ENCODE data around the gene STK32B. TPM values are rescaled to one million over a fixed set of nuclear protein-coding genes. Genes with fewer than 3 reads are reported as not detected.

STK32B gene
- total and polyA plus RNA-seq, 7 experiments from 2014 or later = 1.7 TPM; not detected in 6

- ATAC-seq (no peak), DNase-seq (no peak)
- Histone ChIP-seq H3K4me3 (ENCODE audit: low read length) (no peak overlapping the region), H3K27ac (ENCODE audit: low read depth, low read length) (no peak overlapping the region), H3K27me3 (ENCODE audit: control insufficient read depth in 2 of 2, insufficient read depth in 2 of 2, low read length in 2 of 2) (no peaks in the 10 kb centered on the region), H3K36me3 (ENCODE audit: control insufficient read depth in 2 of 3, insufficient read depth in 3 of 3, low read length in 3 of 3) (no peaks in the 10 kb centered on the region), H3K9me3 (ENCODE audit: control insufficient read depth in 2 of 3, low read length in 3 of 3) (no peaks in the 10 kb centered on the region), H3K4me1 (ENCODE audit: control insufficient read depth in 2 of 2, insufficient read depth in 2 of 2, low read length in 2 of 2) (no peaks in the 10 kb centered on the region)
- Mint-ChIP-seq H3K27ac (no peak overlapping the region), H3K4me1 (peaks cover 0 to 1% (median 0%) of the 10 kb centered on the region in 7 donors), H3K9me3 (peaks cover 0 to 7% (median 2%) of the 10 kb centered on the region in 11 donors), H3K27me3 (peaks cover 0 to 4% (median 0%) of the 10 kb centered on the region in 5 donors), H3K36me3 (no peaks in the 10 kb centered on the region), H3K4me3 (no peak overlapping the region)
- CTCF ChIA-PET = no interaction called here
- intact Hi-C loops (cut with micrococcal nuclease) = loop anchor here in 1 of 2 donors (10.0 kb wide), 1 partner anchor 618 kb away; no protein-coding TSS in a partner anchor
- POLR2A ChIA-PET = no interaction called here
Measured at GRCh38 chr4:5366421-5366820, 315.1 kb downstream of the STK32B start.

GRCh38 chr4:5368426-5368825 is 317.1 kb downstream of the STK32B start:
- no peaks in the 10 kb centered on the region for H3K36me3 Mint-ChIP-seq
- Histone ChIP-seq H3K27ac (ENCODE audit: low read depth, low read length) (no peak overlapping the region), H3K9me3 (ENCODE audit: control insufficient read depth in 2 of 3, low read length in 3 of 3) (peaks cover 0 to under 1% (median 0%) of the 10 kb centered on the region in 3 experiments), H3K4me3 (ENCODE audit: low read length) (no peak overlapping the region), H3K27me3 (ENCODE audit: control insufficient read depth in 2 of 2, insufficient read depth in 2 of 2, low read length in 2 of 2) (no peaks in the 10 kb centered on the region), H3K4me1 (ENCODE audit: control insufficient read depth in 2 of 2, insufficient read depth in 2 of 2, low read length in 2 of 2) (no peaks in the 10 kb centered on the region), H3K36me3 (ENCODE audit: control insufficient read depth in 2 of 3, insufficient read depth in 3 of 3, low read length in 3 of 3) (no peaks in the 10 kb centered on the region)
- DNase-seq = no peak
- intact Hi-C loops (cut with micrococcal nuclease) = loop anchor here in 1 of 2 donors (10.0 kb wide), 1 partner anchor 616 kb away; no protein-coding TSS in a partner anchor
- no peak overlapping the region for H3K27ac Mint-ChIP-seq
- ChIA-PET POLR2A (no interaction called here), CTCF (no interaction called here)
- peaks cover 0 to 4% (median 0%) of the 10 kb centered on the region in 5 donors for H3K27me3 Mint-ChIP-seq
- no peak for ATAC-seq
- peaks cover 0 to 1% (median 0%) of the 10 kb centered on the region in 7 donors for H3K4me1 Mint-ChIP-seq
- H3K4me3 Mint-ChIP-seq = no peak overlapping the region
- H3K9me3 Mint-ChIP-seq = peaks cover 0 to 7% (median 2%) of the 10 kb centered on the region in 11 donors

DNA sequence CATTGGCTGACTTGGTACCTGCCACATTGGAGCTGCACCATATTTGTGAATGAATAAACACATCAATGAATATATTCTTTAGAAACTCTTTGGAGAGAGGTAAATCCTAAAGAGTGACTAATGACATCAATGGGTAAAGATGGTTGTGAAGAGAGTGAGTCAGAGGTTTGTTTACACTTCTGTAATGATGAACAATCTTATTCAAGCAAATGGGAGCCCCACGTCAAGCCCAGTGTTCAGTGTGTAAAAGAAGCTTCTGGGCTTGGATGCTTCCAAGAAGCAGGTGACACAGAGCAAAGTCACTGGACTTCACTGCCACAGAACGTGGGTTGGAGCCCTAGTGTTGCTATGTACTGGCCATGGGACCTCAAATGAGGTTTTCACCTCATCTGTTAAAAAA is 319.0 kb downstream of the STK32B start:
- no peak overlapping the region for H3K27ac Mint-ChIP-seq
- Histone ChIP-seq H3K36me3 (ENCODE audit: control insufficient read depth in 2 of 3, insufficient read depth in 3 of 3, low read length in 3 of 3) (no peaks in the 10 kb centered on the region), H3K27me3 (ENCODE audit: control insufficient read depth in 2 of 2, insufficient read depth in 2 of 2, low read length in 2 of 2) (no peaks in the 10 kb centered on the region), H3K27ac (ENCODE audit: low read depth, low read length) (no peak overlapping the region), H3K4me1 (ENCODE audit: control insufficient read depth in 2 of 2, insufficient read depth in 2 of 2, low read length in 2 of 2) (no peaks in the 10 kb centered on the region), H3K4me3 (ENCODE audit: low read length) (no peak overlapping the region), H3K9me3 (ENCODE audit: control insufficient read depth in 2 of 3, low read length in 3 of 3) (peaks cover 0 to 6% (median 0%) of the 10 kb centered on the region in 3 experiments)
- CTCF ChIA-PET = interaction anchor here (0.5 kb wide), 1 partner anchor 512 kb away, joined by 7 read pairs; no protein-coding TSS in a partner anchor
- no peak overlapping the region for H3K4me3 Mint-ChIP-seq
- H3K9me3 Mint-ChIP-seq = peaks cover 2 to 14% (median 8%) of the 10 kb centered on the region in 11 donors
- ATAC-seq (no peak), DNase-seq (no peak)
- peaks cover 0 to 1% (median 0%) of the 10 kb centered on the region in 7 donors for H3K4me1 Mint-ChIP-seq
- peaks cover 0 to 4% (median 0%) of the 10 kb centered on the region in 5 donors for H3K36me3 Mint-ChIP-seq
- POLR2A ChIA-PET = no interaction called here
- peaks cover 0 to under 1% (median 0%) of the 10 kb centered on the region in 5 donors for H3K27me3 Mint-ChIP-seq
- intact Hi-C loops (cut with micrococcal nuclease) = no loop called here

- Mint-ChIP-seq H3K9me3 (peaks cover 4 to 18% (median 10%) of the 10 kb centered on the region in 11 donors), H3K27ac (no peak overlapping the region), H3K27me3 (peaks cover 0 to 4% (median 0%) of the 10 kb centered on the region in 5 donors), H3K36me3 (peaks cover 0 to 4% (median 0%) of the 10 kb centered on the region in 5 donors), H3K4me1 (peaks cover 0 to 1% (median 0%) of the 10 kb centered on the region in 7 donors), H3K4me3 (no peak overlapping the region)
- H3K4me1 ChIP-seq (ENCODE audit: control insufficient read depth in 2 of 2, insufficient read depth in 2 of 2, low read length in 2 of 2) = no peaks in the 10 kb centered on the region
- ATAC-seq = no peak
- no peak overlapping the region for H3K4me3 ChIP-seq (ENCODE audit: low read length)
- intact Hi-C loops (cut with micrococcal nuclease) = no loop called here
- H3K36me3 ChIP-seq (ENCODE audit: control insufficient read depth in 2 of 3, insufficient read depth in 3 of 3, low read length in 3 of 3) = no peaks in the 10 kb centered on the region
- DNase-seq = no peak
- CTCF ChIA-PET = interaction anchor here (0.9 kb wide), 1 partner anchor 17 kb away, joined by 4 read pairs; no protein-coding TSS in a partner anchor
- H3K9me3 ChIP-seq (ENCODE audit: control insufficient read depth in 2 of 3, low read length in 3 of 3) = peaks cover 0 to 6% (median 0%) of the 10 kb centered on the region in 3 experiments
- POLR2A ChIA-PET = no interaction called here
- no peak overlapping the region for H3K27ac ChIP-seq (ENCODE audit: low read depth, low read length)
- no peaks in the 10 kb centered on the region for H3K27me3 ChIP-seq (ENCODE audit: control insufficient read depth in 2 of 2, insufficient read depth in 2 of 2, low read length in 2 of 2)
Measured at GRCh38 chr4:5371415-5372190, 320.3 kb downstream of the STK32B start.

DNA sequence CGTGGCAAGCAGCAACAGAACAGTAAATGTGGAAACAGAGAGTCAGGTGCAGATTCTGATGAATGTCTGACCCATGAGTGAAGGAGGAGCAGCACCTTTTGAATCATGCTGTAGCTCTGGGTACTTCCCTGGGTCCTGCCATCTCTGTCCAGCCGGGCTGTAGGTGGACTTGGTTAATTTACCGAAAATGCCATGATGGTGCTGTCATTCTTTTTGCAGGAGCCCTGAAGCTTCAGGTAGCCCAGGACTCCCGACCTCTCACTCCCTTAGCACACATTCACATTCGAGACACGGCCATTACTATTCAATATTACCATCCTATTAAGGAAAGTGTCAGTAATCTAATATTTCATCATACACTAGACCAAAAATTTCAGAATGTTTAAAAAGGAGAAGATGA is 320.9 kb downstream of the STK32B start:
- Mint-ChIP-seq H3K27me3 (peaks cover 0 to 4% (median 0%) of the 10 kb centered on the region in 5 donors), H3K4me1 (peaks cover 0 to 1% (median 0%) of the 10 kb centered on the region in 7 donors), H3K27ac (no peak overlapping the region), H3K9me3 (peaks cover 4 to 21% (median 12%) of the 10 kb centered on the region in 11 donors), H3K4me3 (no peak overlapping the region), H3K36me3 (peaks cover 0 to 4% (median 0%) of the 10 kb centered on the region in 5 donors)
- H3K27me3 ChIP-seq (ENCODE audit: control insufficient read depth in 2 of 2, insufficient read depth in 2 of 2, low read length in 2 of 2) = no peaks in the 10 kb centered on the region
- no peak overlapping the region for H3K27ac ChIP-seq (ENCODE audit: low read depth, low read length)
- intact Hi-C loops (cut with micrococcal nuclease) = no loop called here
- peaks cover 0 to 6% (median 0%) of the 10 kb centered on the region in 3 experiments for H3K9me3 ChIP-seq (ENCODE audit: control insufficient read depth in 2 of 3, low read length in 3 of 3)
- DNase-seq (no peak), ATAC-seq (no peak)
- POLR2A ChIA-PET = no interaction called here
- CTCF ChIA-PET = interaction anchor here (0.6 to 0.9 kb wide), 2 partner anchors 17 to 251 kb away, joined by 4 to 6 read pairs; no protein-coding TSS in a partner anchor
- H3K4me3 ChIP-seq (ENCODE audit: low read length) = no peak overlapping the region
- no peaks in the 10 kb centered on the region for H3K4me1 ChIP-seq (ENCODE audit: control insufficient read depth in 2 of 2, insufficient read depth in 2 of 2, low read length in 2 of 2)
- H3K36me3 ChIP-seq (ENCODE audit: control insufficient read depth in 2 of 3, insufficient read depth in 3 of 3, low read length in 3 of 3) = no peaks in the 10 kb centered on the region

DNA sequence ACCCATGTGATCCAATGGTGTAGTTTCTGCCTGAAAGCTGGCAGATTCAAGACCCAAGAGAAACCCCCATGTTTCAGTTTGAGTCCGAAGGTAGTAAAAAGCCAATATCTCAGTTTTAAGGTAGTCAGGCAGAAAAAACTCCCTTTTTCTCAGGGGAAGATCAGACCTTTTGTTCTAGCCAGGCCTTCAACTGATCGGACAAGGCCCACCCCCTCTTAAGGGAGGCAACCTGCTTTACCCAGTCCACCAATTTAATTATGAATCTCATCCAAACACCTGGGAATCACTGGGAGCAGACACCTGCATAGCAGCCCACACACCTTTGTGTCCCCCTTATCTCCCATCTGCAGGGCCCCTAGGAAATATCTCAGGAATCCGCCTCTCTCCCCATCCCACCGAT is 322.0 kb downstream of the STK32B start:
- no peak for ATAC-seq
- POLR2A ChIA-PET = no interaction called here
- no peaks in the 10 kb centered on the region for H3K4me1 ChIP-seq (ENCODE audit: control insufficient read depth in 2 of 2, insufficient read depth in 2 of 2, low read length in 2 of 2)

More for the DNA sequence above, 322.0 kb downstream of the STK32B start:
- Mint-ChIP-seq H3K9me3 (peaks cover 4 to 27% (median 15%) of the 10 kb centered on the region in 11 donors), H3K36me3 (peaks cover 0 to 8% (median 0%) of the 10 kb centered on the region in 5 donors), H3K27ac (no peak overlapping the region), H3K4me1 (peaks cover 0 to 1% (median 0%) of the 10 kb centered on the region in 7 donors), H3K4me3 (no peak overlapping the region), H3K27me3 (peaks cover 0 to 9% (median 0%) of the 10 kb centered on the region in 5 donors)
- Histone ChIP-seq H3K27me3 (ENCODE audit: control insufficient read depth in 2 of 2, insufficient read depth in 2 of 2, low read length in 2 of 2) (no peaks in the 10 kb centered on the region), H3K4me3 (ENCODE audit: low read length) (no peak overlapping the region), H3K27ac (ENCODE audit: low read depth, low read length) (no peak overlapping the region), H3K36me3 (ENCODE audit: control insufficient read depth in 2 of 3, insufficient read depth in 3 of 3, low read length in 3 of 3) (no peaks in the 10 kb centered on the region), H3K9me3 (ENCODE audit: control insufficient read depth in 2 of 3, low read length in 3 of 3) (peaks cover 0 to 6% (median 0%) of the 10 kb centered on the region in 3 experiments)
- CTCF ChIA-PET = no interaction called here
- DNase-seq = no peak
- intact Hi-C loops (cut with micrococcal nuclease) = no loop called here

All from naive thymus-derived CD4-positive, alpha-beta T cell (primary cell).